ENCODE data around the gene GRAP2. TPM values are rescaled to one million over a fixed set of nuclear protein-coding genes. Genes with fewer than 3 reads are reported as not detected.
A peak's percentile ranks its signal among the peaks of the same experiment; 100 is the strongest.

The GRAP2 gene
- total and polyA plus RNA-seq, 10 of the 15 experiments (the other 5 are each of a cell fraction or from before 2014, with no cell fraction given) = 3.3 to 79.1 (median 59.6) TPM

- TF ChIP-seq JUNB (IDR thresholded peaks at IDR 0.05) = no peak
- TF ChIP-seq PML (IDR thresholded peaks at IDR 0.05; ENCODE audit: low read length) = no peak
- TF ChIP-seq CREM (IDR thresholded peaks at IDR 0.05; ENCODE audit: low read depth) = no peak
- TF ChIP-seq MXI1 (IDR thresholded peaks at IDR 0.05; ENCODE audit: low read depth, low read length) = no peak
- TF ChIP-seq PKNOX1 (IDR thresholded peaks at IDR 0.05) = no peak
Observed at GRCh38 chr22:39926753-39927152, 25.9 kb downstream of the GRAP2 start (continued).

- ChIA-PET POLR2A (interaction anchor here (0.6 to 1.6 kb wide), 2 partner anchors 11 to 17 kb away, joined by 3 to 7 read pairs; no protein-coding TSS in a partner anchor), RAD21 (ENCODE audit: unreplicated experiment) (interaction anchor here (1.0 to 2.3 kb wide), 2 partner anchors 12 to 97 kb away, joined by 3 to 6 read pairs; no protein-coding TSS in a partner anchor), SMC1A (ENCODE audit: uncharacterized antibody, unreplicated experiment) (interaction anchor here (3.1 to 11.4 kb wide), 2 partner anchors 11 to 18 kb away, joined by 21 to 102 read pairs; no protein-coding TSS in a partner anchor), CTCF (interaction anchor here (0.6 to 3.1 kb wide), 2 partner anchors 66 to 97 kb away, joined by 6 to 11 read pairs; no protein-coding TSS in a partner anchor)
- TF ChIP-seq ZNF687 (IDR thresholded peaks at IDR 0.05) = no peak
- TF ChIP-seq CTCF (IDR thresholded peaks at IDR 0.05 in 2 of 3, conservative IDR thresholded peaks at IDR 0.05 in 1 of 3; ENCODE audit: control insufficient read depth in 2 of 3, extremely low read depth in 1 of 3, insufficient read depth in 1 of 3, low read depth in 3 of 3, low read length in 3 of 3) = peak in 2 of 3 experiments; percentile 12 to 18; a peak in 1 of 6 replicates
- no peak for TF ChIP-seq YBX1 (IDR thresholded peaks at IDR 0.05)
- TF ChIP-seq GABPA (IDR thresholded peaks at IDR 0.05; ENCODE audit: low read depth) = no peak
- H3K9me3 ChIP-seq (replicated peaks; ENCODE audit: control insufficient read depth, insufficient read depth, low read length) = no peaks in the 10 kb centered on the region
- H3K79me2 ChIP-seq (ENCODE audit: control insufficient read depth, insufficient read depth, low read length) = peaks cover 95% of the 10 kb centered on the region
- no peak overlapping the region; the same call in 1 of the 2 replicates for H3K27ac ChIP-seq (ENCODE audit: control insufficient read depth, insufficient read depth)
- in situ Hi-C loops (cut with MboI) (no loop called here), intact Hi-C loops (cut with micrococcal nuclease; ENCODE audit: unreplicated experiment) (no loop called here)
- no peaks in the 10 kb centered on the region; the same call in 1 of the 2 replicates for H4K20me1 ChIP-seq (ENCODE audit: control insufficient read depth, insufficient read depth)
- 84% methylated on average over 7 of the region's 7 CpGs for WGBS (ENCODE audit: insufficient coverage, insufficient replicate concordance, low lambda C conversion rate, missing lambda C conversion rate)
- no peak overlapping the region for H3K4me3 ChIP-seq
- no peak for FAIRE-seq
- H3K4me2 ChIP-seq (ENCODE audit: control insufficient read depth, insufficient read depth) = no peak overlapping the region
- no peak for DNase-seq (ENCODE audit: low read depth, low spot score)
- ATAC-seq = no peak
- peaks cover 4 to 12% of the 10 kb centered on the region in 2 experiments for H3K36me3 ChIP-seq (ENCODE audit: control insufficient read depth in 2 of 2, insufficient read depth in 2 of 2, low read length in 1 of 2)
- BruUV-seq (replicated peaks) = no TSS peak
- H2AFZ ChIP-seq (ENCODE audit: control insufficient read depth, low read depth, low read length) = no peak overlapping the region
- no peaks in the 10 kb centered on the region for H3K27me3 ChIP-seq (replicated peaks in 1 of 2; ENCODE audit: control insufficient read depth in 2 of 2, insufficient read depth in 2 of 2, low read length in 1 of 2)
- H3K9ac ChIP-seq (ENCODE audit: control insufficient read depth, insufficient read depth, low read length) = no peak overlapping the region
- H3K4me1 ChIP-seq (ENCODE audit: control insufficient read depth, insufficient read depth, low read length) = peaks cover 22% of the 10 kb centered on the region
Observed at GRCh38 chr22:39927544-39927943, 26.7 kb downstream of the GRAP2 start.
